GM18526 (cell line): ENCODE results near the gene ARAP1.

Source experiments
- POLR2A ChIP-seq: IDR thresholded peaks from 3 replicates; pipeline ENCODE4 v1.6.1; 2011; ENCODE audit not compliant: insufficient read length; ENCODE audit errors: extremely low read depth

The ARAP1 gene

GRCh38 chr11:72669527-72669926 lies 82.7 kb downstream of the ARAP1 start:
- TF ChIP-seq POLR2A: no peak

GRCh38 chr11:72668629-72669347 lies 83.4 kb downstream of the ARAP1 start:
- no peak for TF ChIP-seq POLR2A

GRCh38 chr11:72665911-72666472 lies 86.2 kb downstream of the ARAP1 start:
- TF ChIP-seq POLR2A: no peak

GRCh38 chr11:72662036-72662435 lies 90.2 kb downstream of the ARAP1 start:
- no peak for TF ChIP-seq POLR2A

- no peak for TF ChIP-seq POLR2A
These were observed 90.7 kb downstream of the ARAP1 start for GRCh38 chr11:72661486-72661885.

- TF ChIP-seq POLR2A: no peak
These were observed 93.1 kb downstream of the ARAP1 start for GRCh38 chr11:72658989-72659640.

- no peak for TF ChIP-seq POLR2A
These were observed 94.7 kb downstream of the ARAP1 start for GRCh38 chr11:72657411-72658100.

GRCh38 chr11:72655896-72656464 lies 96.2 kb downstream of the ARAP1 start:
- TF ChIP-seq POLR2A: no peak

- TF ChIP-seq POLR2A: no peak
These were observed 97.2 kb downstream of the ARAP1 start for GRCh38 chr11:72655014-72655413.

GRCh38 chr11:72653649-72654048 lies 98.6 kb downstream of the ARAP1 start:
- no peak for TF ChIP-seq POLR2A

- no peak for TF ChIP-seq POLR2A
These were observed 99.2 kb downstream of the ARAP1 start for GRCh38 chr11:72652873-72653630.

GRCh38 chr11:72652133-72652532 lies 100.1 kb downstream of the ARAP1 start:
- TF ChIP-seq POLR2A: no peak

- no peak for TF ChIP-seq POLR2A
These were observed 102.8 kb downstream of the ARAP1 start for GRCh38 chr11:72649215-72649976.

- no peak for TF ChIP-seq POLR2A
These were observed 103.6 kb downstream of the ARAP1 start for GRCh38 chr11:72648384-72649136.

GRCh38 chr11:72647882-72648281 lies 104.3 kb downstream of the ARAP1 start:
- no peak for TF ChIP-seq POLR2A
